Measurements from ENCODE around the gene STK36. TPM values are rescaled to one million over a fixed set of nuclear protein-coding genes. Genes with fewer than 3 reads are reported as not detected.
A peak's percentile ranks its signal among the peaks of the same experiment; 100 is the strongest.

Gene STK36
- total and polyA plus RNA-seq, 10 of the 15 experiments (the other 5 are each of a cell fraction or from before 2014, with no cell fraction given): 4.0 to 22.8 (median 16.7) TPM

- TF ChIP-seq RFX5 (IDR thresholded peaks at IDR 0.05; ENCODE audit: low read depth, low read length): peak; percentile 76; the same call in 1 of the 2 replicates
- no peak for TF ChIP-seq ZBTB11 (CRISPR knock-in tag; IDR thresholded peaks at IDR 0.05)
- TF ChIP-seq SREBF1 (IDR thresholded peaks at IDR 0.05; ENCODE audit: low read length): peak; percentile 63
- peak; percentile 84 for TF ChIP-seq RAD51 (IDR thresholded peaks at IDR 0.05)
- TF ChIP-seq TARDBP (IDR thresholded peaks at IDR 0.05; ENCODE audit: borderline replicate concordance): 0 out of 2 replicates have a peak, but pooled peaks have one; percentile 17
- TF ChIP-seq YBX1 (IDR thresholded peaks at IDR 0.05): no peak
- TF ChIP-seq IRF3 (IDR thresholded peaks at IDR 0.05): no peak
- TF ChIP-seq PML (IDR thresholded peaks at IDR 0.05; ENCODE audit: low read length): no peak
- peak; percentile 77; the same call in 1 of the 2 replicates for TF ChIP-seq BMI1 (IDR thresholded peaks at IDR 0.05; ENCODE audit: borderline replicate concordance)
- TF ChIP-seq SPI1 (IDR thresholded peaks at IDR 0.05; ENCODE audit: borderline replicate concordance, insufficient read depth, low read depth, low read length): peak; percentile 75
These were observed 39.0 kb downstream of the STK36 start, which contains the start of gene TTLL4 (continued) for GRCh38 chr2:218710687-218711549.
